ENCODE results near the gene NUAK1.

DNA sequence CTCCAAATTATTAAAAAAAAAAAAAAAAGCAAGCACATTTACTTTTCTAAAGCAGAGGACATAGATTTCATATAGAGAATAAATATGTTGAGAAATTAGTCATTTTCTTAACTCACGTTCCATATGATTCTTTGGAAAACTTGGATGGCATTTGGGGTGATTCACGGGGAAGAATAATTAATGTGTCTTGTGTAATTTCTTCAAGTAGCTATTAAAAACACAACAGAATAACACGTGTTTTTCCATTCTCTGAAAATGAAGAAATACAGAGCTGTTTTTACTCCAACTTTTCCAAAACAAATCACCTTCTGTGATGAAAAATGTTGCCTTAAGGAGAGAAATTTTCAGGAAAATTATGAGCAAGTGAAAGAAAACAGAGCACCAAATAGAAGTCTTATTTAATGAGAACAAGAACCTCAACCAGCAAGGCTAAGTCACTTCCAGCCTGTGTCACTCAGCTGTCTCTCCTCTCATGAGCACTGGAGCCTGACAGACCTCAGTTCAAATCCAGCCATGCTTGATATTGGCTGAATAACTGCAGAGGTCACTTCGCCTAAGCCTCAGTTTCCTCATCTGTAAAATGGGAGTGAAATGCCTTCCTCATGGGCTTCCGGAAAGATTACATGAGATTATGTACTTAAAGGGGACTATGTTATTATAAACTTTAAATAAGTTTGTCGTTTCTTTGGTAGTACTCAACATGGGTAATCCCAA lies 42.8 kb upstream of the NUAK1 start:
- TF ChIP-seq, protein P1, sequence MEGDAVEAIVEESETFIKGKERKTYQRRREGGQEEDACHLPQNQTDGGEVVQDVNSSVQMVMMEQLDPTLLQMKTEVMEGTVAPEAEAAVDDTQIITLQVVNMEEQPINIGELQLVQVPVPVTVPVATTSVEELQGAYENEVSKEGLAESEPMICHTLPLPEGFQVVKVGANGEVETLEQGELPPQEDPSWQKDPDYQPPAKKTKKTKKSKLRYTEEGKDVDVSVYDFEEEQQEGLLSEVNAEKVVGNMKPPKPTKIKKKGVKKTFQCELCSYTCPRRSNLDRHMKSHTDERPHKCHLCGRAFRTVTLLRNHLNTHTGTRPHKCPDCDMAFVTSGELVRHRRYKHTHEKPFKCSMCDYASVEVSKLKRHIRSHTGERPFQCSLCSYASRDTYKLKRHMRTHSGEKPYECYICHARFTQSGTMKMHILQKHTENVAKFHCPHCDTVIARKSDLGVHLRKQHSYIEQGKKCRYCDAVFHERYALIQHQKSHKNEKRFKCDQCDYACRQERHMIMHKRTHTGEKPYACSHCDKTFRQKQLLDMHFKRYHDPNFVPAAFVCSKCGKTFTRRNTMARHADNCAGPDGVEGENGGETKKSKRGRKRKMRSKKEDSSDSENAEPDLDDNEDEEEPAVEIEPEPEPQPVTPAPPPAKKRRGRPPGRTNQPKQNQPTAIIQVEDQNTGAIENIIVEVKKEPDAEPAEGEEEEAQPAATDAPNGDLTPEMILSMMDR (IDR thresholded peaks at IDR 0.05; ENCODE audit: low read depth, low read length, poor library complexity, severe bottlenecking), result no peak
- TF ChIP-seq EZH2phosphoT487 (IDR thresholded peaks at IDR 0.05; ENCODE audit: borderline replicate concordance, low read length), result no peak

Measured in DOHH2 (cell line).